NCI-H1436 treated with DMSO at 0.1 percent for 48 hours (cell line): Measurements from ENCODE around the gene SLX4IP.

Source experiments
- DNase-seq: peaks from one replicate; lab custom pipeline; 2025; lab: John Stamatoyannopoulos, UW

SLX4IP gene

DNA sequence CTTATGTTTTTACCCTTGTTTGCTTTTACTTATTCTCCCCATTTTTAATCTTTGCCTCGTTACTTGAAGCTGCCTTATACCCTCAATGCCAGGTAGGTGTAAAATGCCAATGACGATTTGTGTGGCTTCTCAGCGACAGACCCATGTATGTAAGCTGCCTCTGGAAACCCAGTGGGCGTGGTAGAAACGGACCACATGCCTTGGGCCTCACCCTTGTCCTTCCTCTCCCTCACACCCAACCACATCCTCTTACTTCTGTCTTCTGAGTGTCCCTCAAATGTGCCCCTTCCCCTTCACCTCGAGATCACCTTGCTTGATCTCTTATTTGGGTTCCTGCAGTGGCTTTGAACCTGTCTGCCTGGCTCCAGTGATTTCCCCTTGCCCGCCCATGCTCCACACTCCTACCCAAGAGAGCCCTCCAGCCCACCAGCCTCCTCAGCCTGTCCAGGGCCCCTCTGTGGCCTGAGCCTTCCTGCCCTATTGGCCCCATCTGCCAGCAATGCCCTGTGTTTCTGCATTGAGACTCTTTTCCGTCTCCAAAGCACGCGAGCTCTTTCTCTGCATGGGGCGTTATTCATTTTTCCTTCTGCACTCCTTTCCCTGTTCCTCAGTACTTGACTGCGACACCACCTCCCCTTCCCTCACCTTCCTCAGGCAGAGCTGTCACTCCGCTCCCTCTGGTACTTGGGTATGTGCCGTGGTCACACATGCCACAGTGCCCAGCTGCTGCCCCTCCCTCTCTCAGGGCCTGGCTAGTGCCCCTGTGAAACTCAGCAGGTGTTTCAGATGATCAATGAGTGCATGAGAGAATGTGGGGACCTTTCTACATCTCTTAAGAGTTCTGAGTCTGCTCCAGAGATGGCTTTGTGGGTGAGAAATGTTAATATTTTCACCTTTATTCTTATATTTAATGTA is 115.4 kb downstream of the SLX4IP start:
- no peak for DNase-seq

DNA sequence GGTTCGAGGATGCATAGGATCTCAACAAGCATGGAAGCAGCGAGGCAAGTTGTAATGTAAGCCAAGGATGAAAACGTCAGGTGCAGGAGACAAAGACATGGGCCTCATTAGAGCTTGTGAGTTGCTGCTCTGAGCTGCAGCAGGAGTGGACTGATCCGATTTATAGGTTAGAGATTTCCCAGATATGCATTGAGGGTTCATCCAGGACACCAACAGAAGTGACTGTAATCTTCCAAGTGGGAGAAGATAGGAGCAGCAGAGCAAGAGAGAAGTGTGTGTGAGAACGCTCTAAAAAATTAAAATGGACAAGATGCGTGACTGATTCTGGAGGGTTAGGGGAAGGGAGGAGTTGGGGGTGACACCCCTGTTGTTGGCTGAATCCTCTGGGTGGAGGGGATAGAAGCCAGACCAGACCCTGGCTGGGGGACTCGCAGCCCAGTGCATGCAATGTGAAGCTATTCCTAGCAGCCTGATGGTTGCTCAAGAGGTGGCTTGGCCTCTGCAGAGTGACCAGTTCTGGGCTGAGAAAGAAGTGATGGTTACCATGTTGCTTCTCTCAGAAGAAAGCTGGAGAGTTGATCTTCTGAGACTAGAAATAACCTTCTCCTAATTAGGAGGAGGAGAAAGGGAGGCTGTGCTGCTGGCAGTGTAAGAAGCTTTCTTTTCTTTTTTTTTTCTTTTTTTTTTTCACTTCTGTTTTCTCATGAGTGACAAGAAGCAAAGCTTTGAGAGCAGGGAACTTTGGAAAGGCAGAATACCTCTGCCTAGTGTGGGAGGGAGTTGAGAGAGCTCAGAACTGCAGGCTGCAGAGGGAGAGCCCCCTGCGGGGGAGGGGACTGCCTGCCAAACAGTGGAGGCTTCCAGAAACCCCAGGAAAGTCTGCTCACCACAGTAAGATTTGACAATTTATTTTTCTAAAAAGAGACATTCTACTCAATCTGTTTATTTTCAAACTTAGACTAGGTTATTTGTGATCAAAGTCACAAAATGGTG is 116.9 kb downstream of the SLX4IP start:
- DNase-seq, result no peak

DNA sequence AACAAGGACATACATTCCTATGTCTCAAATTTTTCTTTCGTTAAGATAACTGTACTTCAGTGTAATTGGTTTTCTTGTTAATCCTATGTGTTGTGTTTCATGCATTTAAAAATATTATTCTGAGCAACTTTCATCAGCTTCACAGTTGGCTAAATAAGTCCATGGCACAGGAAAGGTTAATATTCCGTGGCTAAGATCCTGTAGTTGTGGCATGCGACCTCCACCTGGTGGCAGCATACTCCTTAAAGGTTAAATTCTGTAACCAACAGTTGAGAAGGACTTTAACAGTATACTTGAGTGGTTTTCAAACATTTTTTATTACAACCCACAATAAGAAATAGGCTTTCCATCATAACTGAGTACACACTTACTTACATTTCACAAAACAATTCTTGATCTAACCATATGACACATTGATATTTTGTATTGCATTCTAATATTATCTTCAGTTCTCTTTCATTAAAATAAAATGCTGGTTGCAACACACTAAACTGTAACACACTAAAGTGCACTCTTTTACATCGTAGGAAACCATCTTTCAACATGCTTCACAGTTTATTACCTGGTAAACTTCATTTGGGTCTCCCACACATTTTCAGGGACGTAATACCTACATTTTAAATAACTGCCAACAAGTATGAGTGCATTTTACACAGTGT is 118.3 kb downstream of the SLX4IP start:
- DNase-seq, result no peak

DNA sequence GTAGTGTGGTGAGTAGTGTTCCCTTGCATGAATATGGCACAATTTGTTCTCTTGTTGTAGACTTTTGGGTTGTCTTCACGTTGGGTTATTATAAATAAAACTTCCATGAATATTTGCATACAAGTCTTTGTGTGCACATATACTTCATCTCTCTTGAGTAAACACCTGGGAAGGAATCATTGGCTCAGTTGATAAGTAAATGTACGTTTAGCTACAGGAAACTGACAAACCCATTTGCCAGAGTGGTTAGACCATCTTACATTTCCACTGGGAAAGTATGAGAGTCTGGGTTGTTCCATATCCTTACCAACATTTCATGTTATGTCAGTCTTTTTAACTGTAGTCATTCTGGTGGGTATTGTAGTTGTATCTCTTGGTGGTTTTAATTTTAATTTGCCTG is 119.2 kb downstream of the SLX4IP start:
- no peak for DNase-seq

DNA sequence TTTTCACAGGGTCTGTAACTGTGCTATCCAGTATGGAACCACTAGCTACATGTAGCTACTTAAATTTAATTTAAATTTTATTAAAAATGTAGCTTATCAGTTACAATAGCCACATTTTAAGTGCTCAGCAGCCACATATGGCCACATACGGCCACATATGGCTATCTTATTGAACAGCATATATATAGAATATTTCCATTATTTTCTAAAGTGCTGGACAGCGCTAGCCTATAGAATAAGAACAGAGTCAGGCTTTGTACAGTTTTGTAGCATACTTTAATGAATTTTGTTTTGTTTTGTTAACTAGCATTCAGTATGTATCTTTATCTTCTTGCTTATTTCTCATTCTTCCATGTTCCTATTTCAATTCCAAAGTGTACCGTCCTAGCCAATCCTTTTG is 120.3 kb downstream of the SLX4IP start:
- DNase-seq, result no peak

DNA sequence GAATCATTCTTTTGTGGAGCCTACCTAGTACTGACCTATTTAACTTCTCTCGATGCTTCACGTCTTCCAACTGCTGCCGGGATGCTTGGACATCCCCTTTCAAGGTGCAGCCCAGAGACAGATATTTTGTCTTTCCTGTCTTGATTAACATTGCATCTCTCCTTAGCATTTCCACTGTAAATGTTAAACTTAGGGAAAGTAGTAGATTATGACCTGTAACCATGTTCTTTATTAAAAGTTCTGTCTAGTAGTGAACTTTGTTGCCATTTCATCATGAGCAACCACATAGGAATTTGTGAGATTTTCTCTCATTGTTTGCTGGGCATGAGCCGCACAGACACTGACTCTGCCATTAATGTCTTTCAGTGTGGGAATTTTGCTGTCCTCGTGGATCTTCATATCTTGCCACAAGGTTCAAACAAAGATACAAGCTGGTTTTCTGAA is 120.8 kb downstream of the SLX4IP start:
- no peak for DNase-seq

DNA sequence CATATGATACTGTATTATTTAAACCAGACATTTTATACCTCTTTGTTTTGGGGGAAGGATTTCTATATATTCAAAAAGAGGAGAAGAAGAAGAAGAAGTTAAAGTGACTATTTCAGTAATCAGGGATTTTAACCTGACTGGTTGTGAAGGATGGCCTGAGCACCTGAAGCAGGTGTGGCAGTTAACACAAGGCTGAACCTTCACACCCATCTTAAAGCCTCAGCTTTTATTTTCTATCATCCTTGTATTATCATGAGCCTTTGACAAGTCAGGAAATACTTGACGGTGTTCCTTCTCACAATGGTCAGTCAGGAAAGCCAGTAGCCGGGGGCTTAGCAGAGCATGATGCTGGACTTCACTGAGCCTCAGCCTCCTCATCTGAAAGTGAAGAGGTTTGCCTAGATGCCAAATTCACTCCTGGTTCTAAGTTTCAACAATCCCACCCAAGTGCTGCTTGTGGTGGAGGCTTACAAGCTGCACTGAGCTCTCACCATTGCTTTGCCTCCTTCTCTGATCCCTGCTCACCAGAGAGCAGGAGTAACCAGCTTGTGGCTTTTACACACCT is 121.5 kb downstream of the SLX4IP start:
- no peak for DNase-seq

DNA sequence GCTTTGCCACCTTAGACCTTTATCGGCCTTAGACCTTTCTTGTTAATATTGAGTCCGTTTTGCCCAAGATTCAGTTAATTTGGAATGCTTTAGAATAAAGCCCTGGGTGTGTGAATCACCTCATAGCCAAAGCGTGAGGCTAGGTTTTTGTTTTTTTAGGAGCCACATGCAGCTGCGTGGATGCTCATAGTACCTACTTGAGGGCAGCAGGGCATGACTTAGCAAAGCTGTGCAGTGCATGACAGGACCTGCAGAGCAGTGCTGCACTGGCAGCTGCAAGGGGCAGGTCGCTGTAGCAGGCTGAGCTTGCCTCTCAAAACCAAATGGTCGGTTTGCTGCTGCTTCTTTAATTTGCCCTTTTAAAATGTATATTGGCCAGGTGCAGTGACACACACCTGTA is 122.6 kb downstream of the SLX4IP start:
- DNase-seq, result no peak

DNA sequence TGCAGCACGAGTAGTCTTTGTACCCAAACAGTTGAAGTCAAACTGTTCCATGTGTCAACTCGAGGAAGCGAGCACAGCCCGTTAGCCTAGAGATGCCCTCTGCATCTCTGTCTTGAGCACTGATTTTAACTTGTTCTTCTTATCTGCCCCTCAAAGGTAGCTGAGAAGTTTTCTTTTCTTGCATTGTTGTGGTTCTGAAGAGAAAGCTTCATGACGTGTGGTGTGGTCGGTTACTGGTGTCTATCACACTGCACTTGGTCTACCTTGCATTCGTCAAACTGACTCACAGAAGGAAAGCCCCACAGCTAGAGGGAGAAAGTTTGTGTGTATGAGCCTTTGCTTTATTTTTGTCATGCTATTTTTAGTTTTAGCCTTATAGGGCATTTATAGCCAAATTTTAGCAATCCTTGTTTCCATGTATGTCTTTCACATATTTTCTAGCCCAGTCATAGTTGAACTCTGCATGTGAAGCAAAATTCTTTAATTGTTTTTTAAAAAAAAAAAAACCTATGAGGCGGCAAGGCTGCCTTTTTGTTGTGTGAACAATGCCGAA is 123.6 kb downstream of the SLX4IP start:
- DNase-seq, result no peak

DNA sequence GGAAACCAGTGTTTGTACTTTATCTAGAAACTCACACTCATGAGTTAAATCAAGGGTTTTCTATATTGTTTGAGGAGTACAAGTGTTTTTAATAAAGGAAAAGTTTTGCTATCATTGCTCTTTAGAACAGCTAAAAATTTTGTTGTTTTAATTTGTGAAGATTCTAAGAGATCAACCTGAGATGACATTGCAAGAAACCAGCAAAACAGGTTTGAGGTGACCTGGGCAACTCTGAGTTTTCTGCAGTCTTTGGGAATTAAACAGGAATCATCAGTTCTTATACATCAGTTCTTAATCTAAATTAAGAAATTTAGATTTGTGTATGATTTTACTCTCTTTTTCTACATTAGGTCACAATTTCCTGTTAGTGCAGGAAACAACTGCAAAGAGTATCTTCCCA is 124.2 kb downstream of the SLX4IP start:
- no peak for DNase-seq

DNA sequence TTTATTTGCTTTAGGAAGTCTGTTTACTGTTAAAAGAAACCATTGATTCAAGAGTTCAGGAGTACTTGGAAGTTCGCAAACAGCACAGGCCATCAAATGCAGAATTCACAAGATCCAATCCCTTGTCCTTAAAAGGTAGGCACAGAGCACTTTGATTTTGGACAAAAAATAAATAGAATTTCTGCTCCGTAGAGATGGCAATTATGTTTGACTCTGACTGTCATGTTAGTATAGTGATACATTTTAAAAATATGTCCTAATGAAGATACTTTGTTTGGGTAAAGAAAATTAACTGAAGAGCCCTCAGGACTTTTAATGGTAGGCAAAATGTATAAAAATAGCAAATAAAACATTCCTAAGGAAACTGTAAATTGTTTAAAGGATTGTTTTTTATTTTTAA is 125.6 kb downstream of the SLX4IP start:
- DNase-seq, result no peak

DNA sequence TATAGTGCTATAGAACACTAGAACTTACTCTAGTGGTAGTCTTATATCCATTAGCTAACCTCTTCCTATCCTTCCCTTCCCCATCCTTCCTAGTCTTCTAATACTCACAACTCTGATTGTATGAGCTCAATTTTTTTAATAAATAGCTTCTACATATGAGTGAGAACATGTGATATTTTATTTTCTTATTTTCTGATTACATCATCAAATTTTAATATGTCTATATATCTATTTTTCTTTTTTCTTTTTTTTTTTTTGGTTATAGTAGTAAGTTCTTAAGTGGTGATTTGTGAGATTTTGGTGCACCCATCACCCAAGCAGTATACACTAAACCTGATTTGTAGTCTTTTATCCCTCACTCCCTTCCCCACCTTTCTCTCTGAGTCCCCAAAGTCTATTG is 126.2 kb downstream of the SLX4IP start:
- DNase-seq, result no peak

DNA sequence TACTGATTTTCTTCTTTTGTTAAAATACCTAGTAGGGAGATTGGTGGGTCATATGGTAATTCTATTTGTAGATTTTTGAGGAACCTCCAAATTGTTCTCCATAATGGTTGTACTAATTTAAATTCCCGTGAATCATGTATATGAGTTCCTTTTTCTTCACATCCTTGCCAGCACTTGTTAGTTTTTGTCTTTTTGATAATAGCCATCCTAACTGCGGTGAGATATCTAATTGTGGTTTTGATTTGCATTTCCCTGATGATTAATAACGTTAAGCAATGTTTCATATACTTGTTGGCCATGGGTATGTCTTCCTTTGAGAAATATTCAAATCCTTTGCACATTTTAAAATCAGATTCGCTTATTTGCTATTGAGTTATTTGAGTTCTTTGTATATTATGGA is 127.8 kb downstream of the SLX4IP start:
- no peak for DNase-seq

DNA sequence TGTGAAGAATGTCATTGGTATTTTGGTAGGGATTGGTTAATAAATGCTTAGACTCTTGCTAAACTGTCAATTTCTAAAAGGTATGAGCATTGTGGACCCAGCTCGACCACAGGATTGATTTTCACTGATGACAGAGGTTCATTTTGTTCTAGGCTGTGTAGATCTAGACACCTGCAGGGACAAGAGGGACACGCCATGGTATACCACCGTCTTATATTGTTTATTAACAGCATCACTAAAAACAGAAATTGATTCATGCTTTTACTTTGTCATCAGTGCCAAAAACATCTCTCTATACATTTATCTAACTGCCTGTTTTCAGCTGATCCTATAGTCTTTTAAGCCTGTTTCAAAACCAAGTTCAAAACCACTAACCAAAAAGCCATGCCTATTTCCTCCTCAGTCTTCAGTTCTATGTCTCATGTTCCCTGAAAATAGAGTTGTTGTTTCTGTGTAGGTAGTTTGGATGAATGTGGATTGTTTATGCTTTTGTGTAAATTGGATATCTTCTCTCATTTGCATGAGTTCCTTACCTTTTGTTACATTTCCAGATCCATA is 128.9 kb downstream of the SLX4IP start:
- no peak for DNase-seq

DNA sequence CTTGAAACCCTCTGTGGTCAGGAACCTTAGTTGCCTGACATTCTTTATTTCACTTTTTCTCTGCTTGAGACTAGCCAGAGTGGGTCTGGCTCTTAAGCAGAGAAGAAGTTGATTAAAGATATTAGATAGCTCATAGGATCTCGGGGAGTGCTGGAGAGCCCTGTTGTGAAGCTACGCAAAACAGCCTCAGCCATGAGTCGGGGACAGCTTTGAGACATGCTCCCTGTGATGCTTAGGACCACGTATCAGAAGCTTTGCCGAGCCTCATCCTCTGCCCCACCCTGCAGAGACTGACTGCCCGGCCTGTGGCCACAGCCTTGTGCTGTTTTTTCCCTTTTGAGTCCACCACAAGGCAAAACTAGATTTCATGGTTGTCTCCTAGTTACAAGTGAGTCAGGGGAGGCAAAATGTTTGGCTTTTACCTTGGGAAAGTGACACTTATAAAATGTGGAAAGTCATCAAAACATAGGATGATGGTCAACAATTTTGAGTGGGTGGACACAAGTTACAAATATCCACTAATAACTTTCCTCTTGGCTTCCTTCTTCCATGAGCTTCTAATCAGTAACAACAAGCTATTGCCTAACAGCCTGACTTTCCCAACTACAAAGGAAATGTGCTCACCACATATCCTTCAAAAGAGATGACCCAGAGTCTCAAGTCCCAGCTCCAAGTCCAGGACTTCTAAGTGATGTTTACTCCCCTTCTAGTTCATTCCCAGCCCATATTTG is 130.3 kb downstream of the SLX4IP start:
- no peak for DNase-seq

DNA sequence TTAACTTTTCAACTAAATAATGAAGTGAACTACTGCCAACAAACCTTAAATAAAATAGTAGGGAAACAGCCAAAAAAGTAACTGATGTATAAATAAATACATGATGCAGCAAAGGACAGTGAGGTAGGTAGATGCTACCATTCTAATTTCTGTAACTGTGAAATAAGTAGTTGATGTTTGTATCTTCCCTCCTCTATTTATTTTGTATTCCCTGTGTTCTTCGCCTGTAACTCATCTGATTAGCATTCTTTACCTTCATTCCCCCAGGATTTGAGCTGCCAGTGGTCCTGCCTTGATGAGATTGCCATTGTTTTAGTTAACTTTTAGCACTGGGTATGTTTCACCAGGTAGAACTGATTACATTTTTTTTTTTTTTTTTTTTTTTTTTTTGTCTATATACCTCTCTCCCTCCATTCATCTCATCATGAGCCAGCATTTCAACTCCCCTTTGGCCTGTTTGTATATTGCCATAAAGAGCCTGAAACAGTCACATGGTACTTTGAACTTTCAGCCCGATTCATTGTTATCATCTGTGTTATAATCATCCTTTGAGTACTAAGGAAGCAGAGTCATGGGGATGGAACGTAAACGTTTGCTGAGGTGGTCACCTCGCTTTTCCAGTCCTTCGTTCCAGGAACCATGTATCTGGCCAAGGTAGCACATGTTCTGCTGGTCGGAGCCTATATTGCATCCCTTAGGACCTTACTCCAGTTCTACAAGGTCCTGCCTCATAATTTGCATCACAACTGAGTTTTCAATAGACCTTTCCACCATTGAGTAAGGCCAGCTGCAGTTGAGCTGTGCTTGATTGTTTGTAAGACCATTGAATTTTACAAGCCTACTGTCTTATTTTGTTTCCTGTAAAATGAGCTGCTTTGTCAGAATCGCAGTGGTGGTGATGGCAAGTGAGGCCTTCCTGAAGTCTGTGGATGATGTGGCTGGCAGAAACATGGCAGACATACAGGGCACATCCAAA is 131.1 kb downstream of the SLX4IP start:
- no peak for DNase-seq

DNA sequence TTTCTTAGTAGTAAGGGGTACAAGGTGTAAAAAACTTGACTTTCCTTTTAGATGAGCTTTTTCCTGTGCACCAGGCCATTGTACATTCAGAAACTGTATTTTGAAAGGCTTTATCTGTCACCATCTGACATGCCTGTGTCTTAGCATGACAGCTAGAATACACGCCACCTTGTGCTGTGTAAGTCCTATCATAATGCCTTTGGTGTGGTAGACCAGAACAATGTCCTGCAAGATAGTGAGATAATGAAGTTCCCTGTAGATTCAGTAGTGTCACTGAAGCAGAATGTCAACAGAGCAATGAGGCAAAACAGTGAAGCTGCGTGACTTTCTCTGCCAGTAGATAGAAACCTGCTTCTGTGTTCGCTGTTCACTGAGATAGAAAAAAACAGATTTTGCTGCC is 132.9 kb downstream of the SLX4IP start:
- no peak for DNase-seq

DNA sequence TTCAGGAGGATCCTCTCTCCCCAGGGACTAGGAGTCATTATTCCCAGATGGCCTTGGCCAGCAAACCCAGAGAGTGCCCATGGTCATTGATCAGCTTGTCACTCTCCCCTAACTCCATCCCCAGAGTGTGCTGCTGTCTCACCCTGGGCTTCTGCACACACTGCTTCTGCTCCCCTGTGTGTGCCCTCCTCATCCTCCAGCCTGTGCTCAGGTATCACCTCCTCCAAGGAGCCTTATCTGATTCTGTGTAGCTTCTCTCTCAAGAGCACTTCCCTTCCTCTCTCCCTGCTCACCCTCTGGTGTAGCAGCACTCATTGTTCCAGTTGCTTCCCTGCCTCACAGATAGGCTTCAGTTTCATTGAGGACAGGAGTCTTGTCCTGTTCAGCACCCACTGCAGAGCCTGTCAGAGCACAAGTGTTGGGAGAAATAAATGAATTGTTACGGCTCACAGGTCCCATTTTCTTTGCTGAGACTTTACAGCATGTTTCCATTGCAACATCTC is 136.3 kb downstream of the SLX4IP start:
- no peak for DNase-seq

DNA sequence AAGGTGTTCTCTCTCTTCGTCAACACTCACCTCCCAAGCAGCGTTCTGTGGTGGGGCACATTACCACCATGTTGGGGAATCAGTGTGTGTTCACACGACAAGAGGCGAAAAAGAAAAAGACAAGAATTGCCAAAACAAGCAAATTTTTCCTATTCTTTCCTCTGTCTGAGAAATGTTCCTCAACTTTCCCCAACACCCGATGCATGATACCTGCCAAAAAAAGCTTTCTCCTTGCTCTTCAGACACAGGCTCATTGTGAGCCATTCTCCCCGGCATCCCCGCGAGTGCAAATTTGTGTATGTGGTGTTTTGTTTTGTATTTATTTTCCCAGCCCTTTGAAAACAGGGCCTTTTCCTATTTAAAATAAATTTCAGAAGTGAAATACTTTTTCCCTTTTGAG is 137.7 kb downstream of the SLX4IP start:
- DNase-seq, result no peak
